RWPE1 (cell line): Measurements from ENCODE around the gene GPR148.
"Not testable (repeated sequence)": the region's sequence is repeated elsewhere in the genome, so short reads cannot be mapped to it uniquely, and the experiment has no call there.

Experiments used
- CTCF ChIA-PET: fragments of 350-600 bp; sonication (Branson Sonifier 250); formaldehyde crosslinking; extraction: SDS; loops from one replicate; lab custom pipeline; 2021; lab: Yijun Ruan, JAX
- POLR2A ChIA-PET: fragments of 400-600 bp; formaldehyde crosslinking; extraction: SDS; loops from one replicate; lab custom pipeline; 2020; ENCODE audit warnings: antibody characterized with exemption; ENCODE audit not compliant: low non-redundant PET; lab: Yijun Ruan, JAX
- DNase-seq: peaks from one replicate; pipeline ENCODE4 v3.0.0; 2012; ENCODE audit warnings: low spot score
- H3K27ac ChIP-seq: fragments of 450-650 bp; 2 replicates; pipeline ENCODE4 v1.5.1; 2017
- TF ChIP-seq, protein P1 (sequence below): fragments of 450-650 bp; conservative IDR thresholded peaks from 2 replicates; pipeline ENCODE4 v1.5.1; 2017; ENCODE audit warnings: low read depth, mild to moderate bottlenecking

Gene GPR148, protein sequence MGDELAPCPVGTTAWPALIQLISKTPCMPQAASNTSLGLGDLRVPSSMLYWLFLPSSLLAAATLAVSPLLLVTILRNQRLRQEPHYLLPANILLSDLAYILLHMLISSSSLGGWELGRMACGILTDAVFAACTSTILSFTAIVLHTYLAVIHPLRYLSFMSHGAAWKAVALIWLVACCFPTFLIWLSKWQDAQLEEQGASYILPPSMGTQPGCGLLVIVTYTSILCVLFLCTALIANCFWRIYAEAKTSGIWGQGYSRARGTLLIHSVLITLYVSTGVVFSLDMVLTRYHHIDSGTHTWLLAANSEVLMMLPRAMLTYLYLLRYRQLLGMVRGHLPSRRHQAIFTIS

DNA sequence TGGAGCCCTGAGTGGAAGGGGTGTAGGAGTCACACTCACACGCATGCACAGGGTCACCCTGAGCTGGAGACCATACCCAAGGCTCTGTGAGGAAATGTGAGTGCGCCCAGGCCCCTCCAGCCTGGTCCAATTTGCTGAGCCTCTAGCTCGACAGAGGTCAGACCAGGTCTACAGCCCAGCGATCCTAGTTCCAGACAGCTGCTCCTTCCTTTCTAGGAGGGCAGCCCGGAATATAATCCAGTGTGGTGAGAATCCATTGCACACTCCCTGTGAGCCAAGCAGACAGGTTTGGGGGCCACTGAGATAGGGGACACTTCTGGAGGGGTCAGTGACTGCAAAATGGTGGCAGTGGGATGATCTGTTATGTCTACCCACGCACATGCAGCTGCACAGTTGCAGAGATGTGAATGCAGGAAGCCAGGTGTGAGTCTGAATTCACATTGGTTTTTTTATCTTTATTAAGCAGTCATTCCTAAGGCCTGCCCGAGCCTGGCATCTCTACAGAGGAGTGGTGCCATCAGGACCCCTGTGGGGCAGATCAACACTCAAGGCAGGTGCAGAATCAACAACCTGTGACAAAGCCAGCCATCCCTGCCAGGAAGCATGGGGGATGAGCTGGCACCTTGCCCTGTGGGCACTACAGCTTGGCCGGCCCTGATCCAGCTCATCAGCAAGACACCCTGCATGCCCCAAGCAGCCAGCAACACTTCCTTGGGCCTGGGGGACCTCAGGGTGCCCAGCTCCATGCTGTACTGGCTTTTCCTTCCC is at the start of gene GPR148:
Gene GPR148 (plus strand): TSS at position 522 of the 768 bp plus-strand sequence. CDS start 82 bp downstream, at position 604.
- peak within 1 kb of the TSS; percentile 56 for H3K27ac ChIP-seq
- CTCF ChIA-PET: interaction anchor here (0.7 kb wide), 1 partner anchor 412 kb away, joined by 5 read pairs; no protein-coding TSS in a partner anchor
- no peak for DNase-seq
- POLR2A ChIA-PET: no interaction called here
- TF ChIP-seq, protein P1, sequence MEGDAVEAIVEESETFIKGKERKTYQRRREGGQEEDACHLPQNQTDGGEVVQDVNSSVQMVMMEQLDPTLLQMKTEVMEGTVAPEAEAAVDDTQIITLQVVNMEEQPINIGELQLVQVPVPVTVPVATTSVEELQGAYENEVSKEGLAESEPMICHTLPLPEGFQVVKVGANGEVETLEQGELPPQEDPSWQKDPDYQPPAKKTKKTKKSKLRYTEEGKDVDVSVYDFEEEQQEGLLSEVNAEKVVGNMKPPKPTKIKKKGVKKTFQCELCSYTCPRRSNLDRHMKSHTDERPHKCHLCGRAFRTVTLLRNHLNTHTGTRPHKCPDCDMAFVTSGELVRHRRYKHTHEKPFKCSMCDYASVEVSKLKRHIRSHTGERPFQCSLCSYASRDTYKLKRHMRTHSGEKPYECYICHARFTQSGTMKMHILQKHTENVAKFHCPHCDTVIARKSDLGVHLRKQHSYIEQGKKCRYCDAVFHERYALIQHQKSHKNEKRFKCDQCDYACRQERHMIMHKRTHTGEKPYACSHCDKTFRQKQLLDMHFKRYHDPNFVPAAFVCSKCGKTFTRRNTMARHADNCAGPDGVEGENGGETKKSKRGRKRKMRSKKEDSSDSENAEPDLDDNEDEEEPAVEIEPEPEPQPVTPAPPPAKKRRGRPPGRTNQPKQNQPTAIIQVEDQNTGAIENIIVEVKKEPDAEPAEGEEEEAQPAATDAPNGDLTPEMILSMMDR: no peak

DNA sequence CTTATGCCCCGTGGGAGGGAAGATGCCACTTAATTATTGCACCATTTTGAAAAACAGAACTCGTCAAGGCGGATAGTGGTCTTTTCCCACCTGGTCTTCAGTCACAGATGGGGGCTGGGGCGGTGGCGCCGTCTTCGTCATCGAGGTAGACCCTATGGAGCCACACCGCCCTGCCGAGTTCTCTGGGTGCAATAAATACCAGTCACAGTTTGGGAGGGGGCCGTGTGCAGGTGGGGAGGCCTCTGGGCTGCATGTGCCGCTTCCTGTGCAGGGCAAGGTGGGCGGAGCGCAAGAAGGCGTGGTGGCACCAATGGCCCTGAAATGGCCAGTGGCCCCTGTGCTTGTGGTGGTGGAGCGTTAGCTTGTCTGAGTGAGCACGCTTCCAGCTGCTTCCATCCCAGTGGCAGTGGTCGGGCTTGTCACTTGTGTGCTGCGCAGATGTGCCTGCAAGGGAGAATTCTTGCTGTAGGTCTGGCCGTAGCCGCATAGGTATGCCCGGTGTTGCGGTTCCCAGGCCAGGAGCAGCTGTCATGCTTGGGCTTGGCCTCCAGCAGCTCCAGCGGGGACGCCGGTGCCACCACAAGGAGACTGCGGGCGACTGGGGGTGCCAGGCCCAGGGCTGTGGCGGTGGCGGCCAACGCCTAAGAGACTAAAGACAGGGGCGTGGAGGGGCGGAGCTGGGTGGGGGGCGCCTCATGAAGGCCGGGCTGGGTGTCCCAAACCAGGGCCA is 36.7 kb upstream of the GPR148 start:
- CTCF ChIA-PET, DNase-seq, POLR2A ChIA-PET, H3K27ac ChIP-seq: not testable (repeated sequence)

DNA sequence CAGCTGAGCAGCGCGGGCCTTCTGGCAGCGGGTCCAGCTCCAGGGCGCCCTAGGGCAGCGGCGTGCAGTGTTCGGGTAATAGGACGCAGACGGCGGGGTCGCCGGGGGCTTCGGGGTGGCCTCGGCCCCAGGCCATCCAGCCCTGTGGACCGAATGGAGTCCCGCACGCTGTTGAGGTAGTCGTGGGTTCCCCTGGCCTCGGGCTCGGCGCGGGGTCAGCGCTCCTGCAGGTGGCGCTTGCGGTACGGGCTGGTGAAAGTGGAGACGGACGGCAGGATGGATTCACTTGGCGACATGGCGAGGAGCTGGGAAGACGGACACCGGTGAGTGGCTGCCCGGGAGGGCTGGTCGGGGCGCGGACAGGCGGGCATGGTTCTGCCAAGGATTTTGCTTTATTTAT is 35.4 kb upstream of the GPR148 start:
- CTCF ChIA-PET: interaction anchor here (0.6 to 0.7 kb wide), 5 partner anchors 71 to 349 kb away, joined by 3 to 5 read pairs (median 3); no protein-coding TSS in a partner anchor
- DNase-seq, H3K27ac ChIP-seq, POLR2A ChIA-PET: not testable (repeated sequence)
- TF ChIP-seq, protein P1: peak; percentile 30

DNA sequence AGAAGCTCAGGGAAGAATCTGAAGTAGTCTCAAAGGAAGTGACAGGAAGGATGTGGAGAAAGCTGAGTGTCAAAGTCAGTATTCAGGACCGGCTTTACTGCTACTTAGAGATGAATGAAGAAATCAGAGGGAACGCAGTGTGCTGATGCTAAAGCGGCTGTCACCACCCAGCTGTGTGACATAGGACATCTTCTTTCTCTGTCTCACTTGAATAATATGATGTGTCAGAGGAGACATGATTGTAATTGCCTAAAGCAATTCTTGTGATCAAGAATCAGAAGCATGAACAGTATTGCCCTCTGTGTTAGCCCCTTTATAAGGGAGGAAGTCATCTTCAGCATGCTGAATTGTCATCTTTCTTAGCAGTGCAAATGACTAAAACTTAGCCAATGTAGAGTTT is 25.6 kb upstream of the GPR148 start:
- POLR2A ChIA-PET, H3K27ac ChIP-seq, CTCF ChIA-PET, DNase-seq: not testable (repeated sequence)

DNA sequence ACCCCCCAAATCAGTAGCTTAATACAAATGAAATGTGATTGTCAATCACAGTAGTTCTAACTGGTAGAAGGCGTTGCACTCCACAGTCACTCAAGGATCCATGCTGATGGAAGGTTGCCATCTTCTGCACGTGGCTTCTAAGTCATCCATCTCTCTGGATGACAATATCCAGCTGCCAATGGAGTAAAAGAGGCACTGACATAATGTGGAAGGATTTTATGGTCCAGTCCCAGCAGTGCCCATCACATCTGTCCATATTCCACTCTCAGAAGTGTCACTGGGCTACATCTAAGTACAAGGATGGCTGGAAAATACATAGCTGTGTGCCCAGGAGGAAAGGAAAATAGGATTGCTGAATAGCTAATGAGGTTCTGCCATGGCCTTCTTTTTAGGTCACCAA is 14.1 kb upstream of the GPR148 start:
- H3K27ac ChIP-seq, POLR2A ChIA-PET, DNase-seq, CTCF ChIA-PET: not testable (repeated sequence)

DNA sequence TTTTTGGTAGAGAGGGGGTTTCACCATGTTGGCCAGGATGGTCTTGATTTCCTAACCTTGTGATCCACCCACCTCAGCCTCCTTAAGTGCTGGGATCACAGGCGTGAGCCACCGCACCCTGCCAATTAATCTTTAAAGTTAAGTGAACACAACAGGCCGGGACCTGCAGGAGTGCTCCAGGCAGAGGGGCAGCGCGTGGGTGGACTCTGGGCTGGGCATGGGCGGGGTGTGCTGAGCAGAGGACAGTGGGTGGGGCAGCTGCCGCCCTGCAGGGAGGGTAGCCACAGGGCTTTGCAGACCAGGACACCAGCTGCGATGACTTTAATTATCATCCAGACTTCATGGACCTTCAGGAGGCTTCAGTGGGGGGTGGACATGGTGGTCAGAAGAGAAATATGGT is 8.8 kb upstream of the GPR148 start:
- H3K27ac ChIP-seq: no peak overlapping the region
- TF ChIP-seq, protein P1: no peak
- ChIA-PET POLR2A (no interaction called here), CTCF (no interaction called here)
- peak; percentile 40 for DNase-seq

DNA sequence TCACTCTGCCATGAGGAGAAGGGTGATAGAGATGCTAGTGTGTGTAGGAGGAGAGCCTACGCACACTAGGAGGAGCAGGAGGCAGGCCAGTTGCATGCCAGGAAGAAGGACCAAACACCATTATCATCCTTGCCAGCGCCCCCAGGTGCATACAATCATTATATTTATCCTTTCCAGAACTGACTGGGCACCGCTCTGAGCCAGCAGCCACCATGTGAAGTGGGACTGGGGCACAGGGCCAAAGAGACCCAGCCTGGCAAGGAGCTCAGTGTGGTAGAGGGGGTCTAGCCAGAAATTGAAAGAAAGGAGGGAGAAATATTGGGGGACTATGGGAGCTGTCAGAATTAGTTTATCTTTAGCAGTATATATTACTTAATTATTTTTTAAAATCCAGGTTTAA is 8.3 kb upstream of the GPR148 start:
- no peak overlapping the region for H3K27ac ChIP-seq
- CTCF ChIA-PET: no interaction called here
- TF ChIP-seq, protein P1: no peak
- POLR2A ChIA-PET: no interaction called here
- DNase-seq: no peak
